MM.1S (cell line): ENCODE results near the gene FAHD1.

ENCODE experiments used
- CTCF ChIP-seq: fragments of 300-600 bp; sonication (generic); IDR thresholded peaks from 2 replicates; pipeline ENCODE4 v1.5.1; 2016; ENCODE audit warnings: antibody characterized with exemption, low read length, mixed read lengths
- EZH2phosphoT487 ChIP-seq: fragments of 300-600 bp; sonication (generic); IDR thresholded peaks from 2 replicates; pipeline ENCODE4 v1.6.1; 2018; ENCODE audit warnings: antibody characterized with exemption, low read length

- no peak for TF ChIP-seq CTCF
- no peak for TF ChIP-seq EZH2phosphoT487
Observed at GRCh38 chr16:1808691-1809090, 18.3 kb upstream of the FAHD1 start.
